GM06990 (cell line): ENCODE measurements around the gene THAP3.

Experiments used
- DNase-seq: peaks from one replicate; pipeline ENCODE4 v3.0.0-alpha.2; 2011; ENCODE audit not compliant: insufficient read length; ENCODE audit errors: extremely low read depth
- H3K27me3 ChIP-seq: replicated peaks from 2 replicates; pipeline ENCODE4 v1.6.0; 2011; ENCODE audit warnings: low read length; ENCODE audit not compliant: control insufficient read depth, insufficient read depth
- H3K36me3 ChIP-seq: 2 replicates; pipeline ENCODE4 v1.5.1; 2011; ENCODE audit warnings: low read length; ENCODE audit not compliant: control insufficient read depth, insufficient read depth
- H3K4me3 ChIP-seq: replicated peaks from 2 replicates; pipeline ENCODE4 v1.5.1; 2011; ENCODE audit warnings: low read depth, mild to moderate bottlenecking, control low read depth, low read length
- TF ChIP-seq, protein P1 (sequence below): IDR thresholded peaks from 2 replicates; pipeline ENCODE4 v1.5.1; 2011; ENCODE audit warnings: low read length, control low read depth, mild to moderate bottlenecking, inconsistent platforms; ENCODE audit not compliant: insufficient read depth, poor library complexity, severe bottlenecking

The THAP3 gene

DNA sequence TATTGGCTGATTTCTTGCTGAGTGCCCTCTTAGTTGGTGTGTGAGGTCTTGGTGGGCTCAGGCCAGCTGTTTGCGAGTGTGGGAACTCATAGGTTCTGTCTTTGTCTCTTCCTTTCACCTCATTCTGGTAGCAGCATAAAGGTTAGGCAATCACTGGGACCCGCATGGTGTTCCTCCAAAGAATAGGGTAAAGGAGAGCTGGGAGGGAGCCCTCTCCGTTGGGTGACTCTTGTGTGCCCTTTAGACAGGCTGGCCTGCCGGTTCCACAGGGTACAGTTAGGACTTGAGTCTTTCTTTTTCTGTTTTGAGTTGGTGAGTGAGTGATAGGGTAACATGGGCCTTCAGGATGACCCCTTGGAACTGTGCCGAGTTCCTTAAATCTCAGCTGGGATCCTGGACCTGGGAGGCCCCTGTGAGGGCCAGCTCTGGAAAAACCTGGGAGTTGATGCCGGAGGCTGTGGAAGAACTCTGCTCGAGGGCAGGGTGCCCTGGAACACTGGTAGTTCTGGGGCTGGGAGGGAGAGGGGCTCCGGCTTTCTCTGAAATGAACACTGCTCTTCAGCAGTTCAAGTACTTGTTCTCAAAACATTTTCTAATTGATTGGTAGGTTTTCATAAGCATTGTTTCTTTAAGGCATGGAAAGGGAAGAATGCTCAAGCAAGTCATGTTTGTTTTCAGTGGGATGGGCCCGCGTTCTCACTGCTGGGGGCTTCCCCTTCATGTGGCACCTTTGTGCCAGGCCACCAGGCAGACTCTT lies 2.1 kb upstream of the THAP3 start:
- peaks cover 14% of the 10 kb centered on the region for H3K36me3 ChIP-seq
- TF ChIP-seq, protein P1, sequence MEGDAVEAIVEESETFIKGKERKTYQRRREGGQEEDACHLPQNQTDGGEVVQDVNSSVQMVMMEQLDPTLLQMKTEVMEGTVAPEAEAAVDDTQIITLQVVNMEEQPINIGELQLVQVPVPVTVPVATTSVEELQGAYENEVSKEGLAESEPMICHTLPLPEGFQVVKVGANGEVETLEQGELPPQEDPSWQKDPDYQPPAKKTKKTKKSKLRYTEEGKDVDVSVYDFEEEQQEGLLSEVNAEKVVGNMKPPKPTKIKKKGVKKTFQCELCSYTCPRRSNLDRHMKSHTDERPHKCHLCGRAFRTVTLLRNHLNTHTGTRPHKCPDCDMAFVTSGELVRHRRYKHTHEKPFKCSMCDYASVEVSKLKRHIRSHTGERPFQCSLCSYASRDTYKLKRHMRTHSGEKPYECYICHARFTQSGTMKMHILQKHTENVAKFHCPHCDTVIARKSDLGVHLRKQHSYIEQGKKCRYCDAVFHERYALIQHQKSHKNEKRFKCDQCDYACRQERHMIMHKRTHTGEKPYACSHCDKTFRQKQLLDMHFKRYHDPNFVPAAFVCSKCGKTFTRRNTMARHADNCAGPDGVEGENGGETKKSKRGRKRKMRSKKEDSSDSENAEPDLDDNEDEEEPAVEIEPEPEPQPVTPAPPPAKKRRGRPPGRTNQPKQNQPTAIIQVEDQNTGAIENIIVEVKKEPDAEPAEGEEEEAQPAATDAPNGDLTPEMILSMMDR = no peak
- H3K27me3 ChIP-seq = no peaks in the 10 kb centered on the region
- no peak overlapping the region for H3K4me3 ChIP-seq
- DNase-seq = no peak

DNA sequence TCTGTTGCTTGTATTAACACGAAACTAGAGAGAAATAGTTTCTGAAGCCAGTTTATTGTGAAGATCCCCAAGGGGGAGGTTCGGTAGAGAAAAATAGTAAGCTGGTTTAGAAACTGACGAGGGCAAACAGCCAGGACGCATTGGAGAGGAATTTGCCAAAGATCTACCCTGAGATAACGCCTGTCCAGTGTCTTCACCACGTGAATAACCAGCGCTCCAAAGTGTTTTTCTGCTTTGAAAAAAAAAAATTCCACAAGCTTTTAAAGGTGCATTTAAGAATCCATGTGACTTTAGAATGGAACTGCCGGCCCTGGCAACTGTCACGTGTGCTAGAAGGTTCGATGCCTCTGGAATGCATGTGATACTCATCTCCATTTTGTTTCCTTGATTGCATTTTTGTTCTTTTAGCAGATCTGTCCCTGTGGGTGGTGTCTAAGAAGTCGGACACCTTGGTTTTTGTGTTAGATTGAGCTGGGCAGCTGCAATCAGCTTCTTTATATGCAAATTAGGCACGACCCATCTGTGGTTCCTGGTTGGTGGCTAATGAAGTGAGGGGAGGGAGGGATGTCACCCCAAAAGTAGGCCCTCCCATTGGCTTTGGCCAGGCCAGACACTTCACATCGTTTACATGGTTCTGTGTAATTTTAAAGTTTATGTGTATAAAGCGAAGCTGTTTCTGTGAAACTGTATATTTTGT lies 1.3 kb upstream of the THAP3 start:
- no peak for DNase-seq
- peaks cover 19% of the 10 kb centered on the region for H3K36me3 ChIP-seq
- no peaks in the 10 kb centered on the region for H3K27me3 ChIP-seq
- TF ChIP-seq, protein P1 = no peak
- H3K4me3 ChIP-seq = no peak overlapping the region

DNA sequence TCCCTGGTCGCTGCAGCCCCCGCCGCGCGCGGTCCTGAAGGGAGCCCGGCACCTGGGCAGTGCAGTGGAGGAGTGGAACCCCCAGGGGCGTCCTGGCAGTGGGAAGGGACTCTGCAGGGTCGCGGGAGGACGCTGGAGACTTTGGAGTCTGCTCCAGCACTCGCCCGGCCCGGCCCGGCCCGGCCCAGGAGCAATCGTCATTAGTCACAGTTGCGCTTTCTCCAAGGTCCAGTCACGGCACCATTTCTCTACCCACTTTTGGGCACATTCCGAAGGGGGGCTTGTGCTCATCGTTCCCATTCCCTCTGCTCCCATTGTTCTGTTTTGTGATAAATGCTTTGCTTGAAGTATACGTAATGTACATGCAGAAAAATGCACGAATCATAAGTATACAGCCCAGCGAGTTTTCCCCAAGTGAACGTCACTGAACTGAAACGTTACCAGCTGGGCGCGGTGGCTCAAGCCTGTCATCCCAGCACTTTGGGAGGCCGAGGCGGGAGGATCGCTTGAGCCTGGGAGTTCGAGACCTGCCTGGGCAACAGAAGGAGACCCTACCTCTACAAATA lies 999 bp downstream of the THAP3 start:
- Histone ChIP-seq H3K27me3 (no peaks in the 10 kb centered on the region), H3K4me3 (peak overlapping the region; percentile 70), H3K36me3 (peaks cover 18% of the 10 kb centered on the region)
- TF ChIP-seq, protein P1 = no peak
- no peak for DNase-seq

DNA sequence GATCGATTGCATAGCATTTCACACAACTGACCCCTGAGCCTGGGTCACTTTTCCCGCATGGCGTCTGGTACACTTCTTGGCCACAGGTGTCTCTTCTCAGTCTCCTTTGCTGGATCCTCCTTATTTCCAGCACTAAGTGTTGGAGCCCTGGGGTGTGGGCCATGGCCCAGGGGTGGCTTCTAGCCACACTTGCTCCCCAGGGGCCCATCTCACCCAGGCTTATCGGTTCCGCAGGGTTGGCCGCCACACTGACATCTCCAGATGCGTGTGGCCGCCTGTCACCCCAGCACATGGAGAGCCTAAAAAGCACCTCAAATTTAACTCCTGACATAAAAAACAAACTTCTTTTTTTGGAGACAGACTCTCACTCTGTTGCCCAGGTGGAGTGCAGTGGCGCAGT lies 2.4 kb downstream of the THAP3 start:
- H3K36me3 ChIP-seq = peaks cover 11% of the 10 kb centered on the region
- DNase-seq = no peak
- no peaks in the 10 kb centered on the region for H3K27me3 ChIP-seq
- H3K4me3 ChIP-seq = no peak overlapping the region
- TF ChIP-seq, protein P1 = no peak

DNA sequence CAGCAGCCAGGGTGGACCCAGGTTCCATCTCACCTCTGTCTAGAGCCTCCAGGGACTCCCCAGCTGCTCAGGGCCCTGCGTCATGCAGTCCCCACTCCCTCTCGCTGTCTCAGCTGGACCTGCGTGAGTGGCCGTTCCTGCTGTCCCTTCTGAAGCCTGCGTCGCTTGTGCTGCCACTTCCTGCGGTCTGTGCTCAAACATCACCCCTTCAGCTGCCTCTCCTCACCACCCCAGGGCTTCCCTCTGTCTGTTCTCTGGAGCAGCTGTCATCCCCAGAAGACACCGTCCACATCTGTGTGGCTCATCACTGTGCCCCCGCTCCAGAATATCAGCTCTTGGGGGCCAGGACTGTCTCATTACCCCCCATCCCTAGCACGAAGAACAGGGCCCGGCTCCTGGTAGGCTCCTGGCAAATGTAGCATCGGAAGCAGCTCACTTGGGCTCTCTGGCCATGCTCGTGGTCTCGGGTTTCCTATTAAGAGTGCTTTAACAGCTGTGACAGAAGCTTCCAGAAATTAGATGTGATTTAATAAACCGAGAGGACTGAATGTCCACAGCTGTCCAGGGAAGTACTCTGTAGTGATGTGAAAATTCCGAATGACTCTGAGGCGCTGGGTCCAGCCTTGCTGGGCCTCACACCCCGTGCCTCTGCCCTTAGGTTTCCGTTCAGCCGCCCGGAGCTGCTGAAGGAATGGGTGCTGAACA lies 3.3 kb downstream of the THAP3 start:
- Histone ChIP-seq H3K27me3 (no peaks in the 10 kb centered on the region), H3K4me3 (no peak overlapping the region), H3K36me3 (peaks cover 11% of the 10 kb centered on the region)
- TF ChIP-seq, protein P1 = no peak
- DNase-seq = no peak
